ENCODE results near the gene ATM.

ATM gene

GRCh38 chr11:108199446-108200321 lies 23.2 kb upstream of the ATM start:
- DNase-seq: peak; percentile 42 to 87 (median 82)
- Histone ChIP-seq H3K27me3 (replicated peaks in 2 of 5; ENCODE audit: control insufficient read depth in 4 of 5, insufficient read depth in 5 of 5, low read length in 4 of 5) (no peaks in the 10 kb centered on the region), H3K9me3 (ENCODE audit: control extremely low read depth in 1 of 5, control insufficient read depth in 4 of 5, insufficient read depth in 2 of 5, low read depth in 1 of 5, low read length in 4 of 5) (peaks cover 0 to 15% (median 7%) of the 10 kb centered on the region in 5 experiments), H3K4me3 (ENCODE audit: control insufficient read depth in 1 of 7, extremely low read depth in 1 of 7, insufficient read depth in 4 of 7, low read depth in 2 of 7, low read length in 6 of 7) (peak overlapping the region in 2 of 7 experiments; percentile 4 to 20), H3K4me1 (ENCODE audit: control extremely low read depth in 1 of 4, control insufficient read depth in 4 of 4, insufficient read depth in 4 of 4, low read length in 3 of 4) (peaks cover 8 to 28% (median 16%) of the 10 kb centered on the region in 4 experiments), H3K27ac (ENCODE audit: insufficient read depth in 1 of 2, low read depth in 1 of 2, low read length in 2 of 2, poor library complexity in 1 of 2, severe bottlenecking in 2 of 2) (peak overlapping the region in 1 of 2 experiments; percentile 55), H3K36me3 (ENCODE audit: control insufficient read depth in 4 of 4, insufficient read depth in 4 of 4, low read length in 3 of 4) (peaks cover 22 to 59% (median 34%) of the 10 kb centered on the region in 4 experiments)
- ChIA-PET CTCF (interaction anchor here (1.3 kb wide), 1 partner anchor 21 kb away, joined by 3 read pairs; no protein-coding TSS in a partner anchor), POLR2A (interaction anchor here (0.9 kb wide), 1 partner anchor 19 kb away, joined by 3 read pairs; no protein-coding TSS in a partner anchor)
- WGBS (ENCODE audit: insufficient coverage): 40% methylated on average over 6 of the region's 12 CpGs

GRCh38 chr11:108203075-108203474 lies 19.8 kb upstream of the ATM start:
- no peak overlapping the region for H3K27ac ChIP-seq (ENCODE audit: insufficient read depth in 1 of 2, low read depth in 1 of 2, low read length in 2 of 2, poor library complexity in 1 of 2, severe bottlenecking in 2 of 2)
- CTCF ChIA-PET: interaction anchor here (0.7 kb wide), 1 partner anchor 84 kb away, joined by 3 read pairs; no protein-coding TSS in a partner anchor
- POLR2A ChIA-PET: no interaction called here
- H3K9me3 ChIP-seq (ENCODE audit: control extremely low read depth in 1 of 5, control insufficient read depth in 4 of 5, insufficient read depth in 2 of 5, low read depth in 1 of 5, low read length in 4 of 5): peaks cover 0 to 41% (median 39%) of the 10 kb centered on the region in 5 experiments
- peaks cover 26 to 72% (median 50%) of the 10 kb centered on the region in 4 experiments for H3K36me3 ChIP-seq (ENCODE audit: control insufficient read depth in 4 of 4, insufficient read depth in 4 of 4, low read length in 3 of 4)
- H3K4me3 ChIP-seq (ENCODE audit: control insufficient read depth in 1 of 7, extremely low read depth in 1 of 7, insufficient read depth in 4 of 7, low read depth in 2 of 7, low read length in 6 of 7): no peak overlapping the region
- no peaks in the 10 kb centered on the region for H3K27me3 ChIP-seq (replicated peaks in 2 of 5; ENCODE audit: control insufficient read depth in 4 of 5, insufficient read depth in 5 of 5, low read length in 4 of 5)
- DNase-seq: no peak
- peaks cover 8 to 28% (median 16%) of the 10 kb centered on the region in 4 experiments for H3K4me1 ChIP-seq (ENCODE audit: control extremely low read depth in 1 of 4, control insufficient read depth in 4 of 4, insufficient read depth in 4 of 4, low read length in 3 of 4)
- 90% methylated on average over 2 of the region's 2 CpGs for WGBS (ENCODE audit: insufficient coverage)

GRCh38 chr11:108204376-108204775 lies 18.5 kb upstream of the ATM start:
- no peak overlapping the region for H3K27ac ChIP-seq (ENCODE audit: insufficient read depth in 1 of 2, low read depth in 1 of 2, low read length in 2 of 2, poor library complexity in 1 of 2, severe bottlenecking in 2 of 2)
- POLR2A ChIA-PET: no interaction called here
- no peak overlapping the region for H3K4me3 ChIP-seq (ENCODE audit: control insufficient read depth in 1 of 7, extremely low read depth in 1 of 7, insufficient read depth in 4 of 7, low read depth in 2 of 7, low read length in 6 of 7)
- no peaks in the 10 kb centered on the region for H3K27me3 ChIP-seq (replicated peaks in 2 of 5; ENCODE audit: control insufficient read depth in 4 of 5, insufficient read depth in 5 of 5, low read length in 4 of 5)
- WGBS (ENCODE audit: insufficient coverage): 100% methylated on average over 1 of the region's 9 CpGs
- peaks cover 28 to 72% (median 52%) of the 10 kb centered on the region in 4 experiments for H3K36me3 ChIP-seq (ENCODE audit: control insufficient read depth in 4 of 4, insufficient read depth in 4 of 4, low read length in 3 of 4)
- DNase-seq: no peak
- CTCF ChIA-PET: no interaction called here
- H3K9me3 ChIP-seq (ENCODE audit: control extremely low read depth in 1 of 5, control insufficient read depth in 4 of 5, insufficient read depth in 2 of 5, low read depth in 1 of 5, low read length in 4 of 5): peaks cover 0 to 47% (median 39%) of the 10 kb centered on the region in 5 experiments
- H3K4me1 ChIP-seq (ENCODE audit: control extremely low read depth in 1 of 4, control insufficient read depth in 4 of 4, insufficient read depth in 4 of 4, low read length in 3 of 4): peaks cover 8 to 21% (median 12%) of the 10 kb centered on the region in 4 experiments

- Histone ChIP-seq H3K27ac (ENCODE audit: insufficient read depth in 1 of 2, low read depth in 1 of 2, low read length in 2 of 2, poor library complexity in 1 of 2, severe bottlenecking in 2 of 2) (no peak overlapping the region), H3K9me3 (ENCODE audit: control extremely low read depth in 1 of 5, control insufficient read depth in 4 of 5, insufficient read depth in 2 of 5, low read depth in 1 of 5, low read length in 4 of 5) (peaks cover 0 to 47% (median 39%) of the 10 kb centered on the region in 5 experiments), H3K27me3 (replicated peaks in 2 of 5; ENCODE audit: control insufficient read depth in 4 of 5, insufficient read depth in 5 of 5, low read length in 4 of 5) (no peaks in the 10 kb centered on the region), H3K4me1 (ENCODE audit: control extremely low read depth in 1 of 4, control insufficient read depth in 4 of 4, insufficient read depth in 4 of 4, low read length in 3 of 4) (peaks cover 3 to 14% (median 9%) of the 10 kb centered on the region in 4 experiments), H3K36me3 (ENCODE audit: control insufficient read depth in 4 of 4, insufficient read depth in 4 of 4, low read length in 3 of 4) (peaks cover 29 to 73% (median 54%) of the 10 kb centered on the region in 4 experiments), H3K4me3 (ENCODE audit: control insufficient read depth in 1 of 7, extremely low read depth in 1 of 7, insufficient read depth in 4 of 7, low read depth in 2 of 7, low read length in 6 of 7) (no peak overlapping the region)
- WGBS (ENCODE audit: insufficient coverage): 100% methylated on average over 1 of the region's 4 CpGs
- CTCF ChIA-PET: no interaction called here
- POLR2A ChIA-PET: no interaction called here
- no peak for DNase-seq
These were observed 17.9 kb upstream of the ATM start for GRCh38 chr11:108204929-108205499.

DNA sequence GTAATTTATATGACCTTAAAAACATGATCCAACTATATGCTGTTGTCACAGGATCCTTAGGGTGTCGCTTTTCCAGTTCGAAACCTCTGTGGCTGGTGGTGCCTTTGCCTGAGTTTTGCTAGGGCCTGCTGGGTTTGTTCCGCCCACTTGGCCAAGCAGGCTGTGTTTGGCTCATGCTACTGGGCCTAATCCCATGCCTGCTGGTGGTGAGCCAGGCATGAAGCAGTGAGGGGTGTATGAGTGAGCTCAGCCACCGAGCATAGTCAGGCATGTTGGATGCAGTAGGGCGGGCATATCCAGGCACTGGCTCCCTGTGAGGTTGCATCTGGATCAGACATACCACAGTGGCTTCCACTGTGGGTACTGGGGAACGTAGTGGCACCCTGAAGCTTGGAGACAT lies 16.7 kb upstream of the ATM start:
- Histone ChIP-seq H3K27me3 (replicated peaks in 2 of 5; ENCODE audit: control insufficient read depth in 4 of 5, insufficient read depth in 5 of 5, low read length in 4 of 5) (no peaks in the 10 kb centered on the region), H3K4me3 (ENCODE audit: control insufficient read depth in 1 of 7, extremely low read depth in 1 of 7, insufficient read depth in 4 of 7, low read depth in 2 of 7, low read length in 6 of 7) (peak overlapping the region in 1 of 7 experiments; percentile 29), H3K36me3 (ENCODE audit: control insufficient read depth in 4 of 4, insufficient read depth in 4 of 4, low read length in 3 of 4) (peaks cover 36 to 82% (median 65%) of the 10 kb centered on the region in 4 experiments), H3K9me3 (ENCODE audit: control extremely low read depth in 1 of 5, control insufficient read depth in 4 of 5, insufficient read depth in 2 of 5, low read depth in 1 of 5, low read length in 4 of 5) (peaks cover 2 to 54% (median 42%) of the 10 kb centered on the region in 5 experiments), H3K4me1 (ENCODE audit: control extremely low read depth in 1 of 4, control insufficient read depth in 4 of 4, insufficient read depth in 4 of 4, low read length in 3 of 4) (peaks cover 0 to 3% (median 0%) of the 10 kb centered on the region in 4 experiments), H3K27ac (ENCODE audit: insufficient read depth in 1 of 2, low read depth in 1 of 2, low read length in 2 of 2, poor library complexity in 1 of 2, severe bottlenecking in 2 of 2) (no peak overlapping the region)
- 96% methylated on average over 5 of the region's 6 CpGs for WGBS (ENCODE audit: insufficient coverage)
- DNase-seq: no peak
- CTCF ChIA-PET: interaction anchor here (0.9 to 1.3 kb wide), 3 partner anchors 15 to 35 kb away, joined by 3 to 6 read pairs (median 3); no protein-coding TSS in a partner anchor
- POLR2A ChIA-PET: no interaction called here

- peak in 2 of 3 donors; percentile 29 to 43 for DNase-seq
- Histone ChIP-seq H3K27me3 (replicated peaks in 2 of 5; ENCODE audit: control insufficient read depth in 4 of 5, insufficient read depth in 5 of 5, low read length in 4 of 5) (no peaks in the 10 kb centered on the region), H3K4me1 (ENCODE audit: control extremely low read depth in 1 of 4, control insufficient read depth in 4 of 4, insufficient read depth in 4 of 4, low read length in 3 of 4) (no peaks in the 10 kb centered on the region), H3K27ac (ENCODE audit: insufficient read depth in 1 of 2, low read depth in 1 of 2, low read length in 2 of 2, poor library complexity in 1 of 2, severe bottlenecking in 2 of 2) (no peak overlapping the region), H3K9me3 (ENCODE audit: control extremely low read depth in 1 of 5, control insufficient read depth in 4 of 5, insufficient read depth in 2 of 5, low read depth in 1 of 5, low read length in 4 of 5) (peaks cover 2 to 58% (median 42%) of the 10 kb centered on the region in 5 experiments), H3K4me3 (ENCODE audit: control insufficient read depth in 1 of 7, extremely low read depth in 1 of 7, insufficient read depth in 4 of 7, low read depth in 2 of 7, low read length in 6 of 7) (peak overlapping the region in 1 of 7 experiments; percentile 29), H3K36me3 (ENCODE audit: control insufficient read depth in 4 of 4, insufficient read depth in 4 of 4, low read length in 3 of 4) (peaks cover 43 to 86% (median 71%) of the 10 kb centered on the region in 4 experiments)
- WGBS (ENCODE audit: insufficient coverage): 95% methylated on average over 7 of the region's 8 CpGs
- POLR2A ChIA-PET: interaction anchor here (1.1 kb wide), 1 partner anchor 12 kb away, joined by 4 read pairs; no protein-coding TSS in a partner anchor
- CTCF ChIA-PET: interaction anchor here (0.9 to 1.3 kb wide), 5 partner anchors 8 to 88 kb away, joined by 3 to 6 read pairs (median 3); no protein-coding TSS in a partner anchor
These were observed 15.7 kb upstream of the ATM start for GRCh38 chr11:108206969-108207682.

Data from common myeloid progenitor, CD34-positive (primary cell).